Gastroesophageal sphincter (tissue), 4 donors: ENCODE measurements around the gene ITM2C. TPM values are rescaled to one million over a fixed set of nuclear protein-coding genes. Genes with fewer than 3 reads are reported as not detected.

ENCODE experiments used
- ATAC-seq: fragments of 150-250 bp; one replicate; pipeline ENCODE4 v1.9.1; 2016; ENCODE audit warnings: mild to moderate bottlenecking, moderate library complexity
- H3K27ac ChIP-seq, 4 donors: fragments of 200-600 bp; sonication (generic) in 3 of 4; 1 replicate in 3 of 4; 2 replicates in 1 of 4; pipeline ENCODE4 v1.5.1; 2016 to 2019
- H3K27me3 ChIP-seq: fragments of 200-600 bp; sonication (generic); one replicate; pipeline ENCODE4 v1.5.1; 2019
- H3K36me3 ChIP-seq, 2 donors: fragments of 200-600 bp; sonication (generic); one replicate each; pipeline ENCODE4 v1.5.1; 2019; ENCODE audit warnings: control low read depth in 1 of 2
- H3K4me1 ChIP-seq, 3 donors: fragments of 200-600 bp; sonication (generic); 1 replicate in 2 of 3; 2 replicates in 1 of 3; pipeline ENCODE4 v1.5.1; 2016 to 2019; ENCODE audit warnings: control low read depth in 2 of 3
- H3K4me3 ChIP-seq, 2 donors: fragments of 200-600 bp; sonication (generic); one replicate each; pipeline ENCODE4 v1.5.1; 2019; ENCODE audit warnings: mild to moderate bottlenecking in 1 of 2, moderate library complexity in 1 of 2
- H3K9me3 ChIP-seq, 3 donors: fragments of 200-600 bp; sonication (generic); one replicate each; pipeline ENCODE4 v1.5.1; 2017 to 2019; ENCODE audit warnings: control low read depth in 2 of 3
- EP300 ChIP-seq: sonication (generic); formaldehyde crosslinking; IDR thresholded peaks from one replicate; pipeline ENCODE4 v1.6.1; 2017; ENCODE audit warnings: antibody characterized with exemption, mild to moderate bottlenecking
- POLR2A ChIP-seq, 2 donors: fragments of 450-650 bp; IDR thresholded peaks; one replicate each; pipeline ENCODE4 v1.6.1; 2017; ENCODE audit warnings: antibody characterized with exemption in 2 of 2, mild to moderate bottlenecking in 2 of 2, moderate library complexity in 1 of 2
- POLR2AphosphoS5 ChIP-seq: sonication (generic); formaldehyde crosslinking; IDR thresholded peaks from one replicate; pipeline ENCODE4 v1.6.1; 2017; ENCODE audit warnings: antibody characterized with exemption
- WGBS, 2 donors: methylation state at CpG; one replicate each; pipeline ENCODE4 v1.1.5; 2018; ENCODE audit warnings: low coverage in 1 of 2; 5-methylcytosine and 5-hydroxymethylcytosine counted together
- total RNA-seq, 4 donors: library from RNA; depleted of rRNA; stranded (reverse); fragments of >200 nt; gene quantifications; one replicate each; pipeline ENCODE4 v1.1.0, GENCODE V29; 2016
- TF ChIP-seq, protein P1 (sequence below), 4 experiments: fragments of 200-600 bp in 2 of 4; fragments of 450-650 bp in 2 of 4; sonication (generic) in 1 of 4; IDR thresholded peaks; one replicate each; pipeline ENCODE4 v1.5.1; 2017 to 2019; ENCODE audit warnings: antibody characterized with exemption in 4 of 4, mild to moderate bottlenecking in 2 of 4, moderate library complexity in 2 of 4

ITM2C gene
- total RNA-seq, 4 donors from 2014 or later: 70.2 to 141 (median 84.0) TPM

DNA sequence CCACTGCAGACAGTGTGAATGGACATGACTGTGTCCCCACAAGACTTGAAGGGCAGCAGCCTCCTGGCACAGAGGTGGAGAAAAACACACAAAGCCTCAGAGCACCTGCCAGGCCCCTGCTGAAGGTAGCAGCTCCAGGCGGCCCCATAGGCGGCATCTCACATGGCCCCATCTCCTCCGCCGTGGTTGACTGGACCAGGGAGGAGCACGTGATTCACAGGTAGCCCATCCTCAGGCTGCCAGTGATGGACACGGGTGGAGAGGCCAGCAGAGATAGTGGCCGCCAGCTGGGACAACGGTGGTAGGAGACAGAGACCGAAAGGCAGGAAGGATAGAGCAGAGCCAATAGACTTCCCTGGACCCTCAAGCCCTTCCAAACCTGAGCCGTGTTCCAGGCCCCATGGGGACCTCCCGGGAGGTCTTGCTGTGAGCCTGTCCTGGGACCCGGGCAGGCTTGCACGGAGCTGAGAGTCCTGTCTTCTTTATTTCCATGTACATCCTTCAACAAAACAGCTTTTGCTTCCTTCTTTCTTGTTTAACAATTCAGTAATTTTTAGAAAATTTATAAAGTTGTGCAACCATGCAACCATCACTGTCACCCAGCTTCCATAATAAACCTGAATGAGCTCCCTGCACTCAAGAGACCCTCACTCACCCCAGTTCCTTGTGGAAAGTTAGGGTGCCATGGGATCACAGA is 33.4 kb downstream of the ITM2C start:
- Histone ChIP-seq H3K27ac (no peak overlapping the region), H3K9me3 (no peaks in the 10 kb centered on the region), H3K4me3 (no peak overlapping the region), H3K27me3 (peaks cover 9% of the 10 kb centered on the region), H3K4me1 (no peaks in the 10 kb centered on the region), H3K36me3 (no peaks in the 10 kb centered on the region)
- TF ChIP-seq POLR2A (IDR thresholded peaks at IDR 0.05): no peak
- no peak for TF ChIP-seq EP300
- TF ChIP-seq, protein P1, sequence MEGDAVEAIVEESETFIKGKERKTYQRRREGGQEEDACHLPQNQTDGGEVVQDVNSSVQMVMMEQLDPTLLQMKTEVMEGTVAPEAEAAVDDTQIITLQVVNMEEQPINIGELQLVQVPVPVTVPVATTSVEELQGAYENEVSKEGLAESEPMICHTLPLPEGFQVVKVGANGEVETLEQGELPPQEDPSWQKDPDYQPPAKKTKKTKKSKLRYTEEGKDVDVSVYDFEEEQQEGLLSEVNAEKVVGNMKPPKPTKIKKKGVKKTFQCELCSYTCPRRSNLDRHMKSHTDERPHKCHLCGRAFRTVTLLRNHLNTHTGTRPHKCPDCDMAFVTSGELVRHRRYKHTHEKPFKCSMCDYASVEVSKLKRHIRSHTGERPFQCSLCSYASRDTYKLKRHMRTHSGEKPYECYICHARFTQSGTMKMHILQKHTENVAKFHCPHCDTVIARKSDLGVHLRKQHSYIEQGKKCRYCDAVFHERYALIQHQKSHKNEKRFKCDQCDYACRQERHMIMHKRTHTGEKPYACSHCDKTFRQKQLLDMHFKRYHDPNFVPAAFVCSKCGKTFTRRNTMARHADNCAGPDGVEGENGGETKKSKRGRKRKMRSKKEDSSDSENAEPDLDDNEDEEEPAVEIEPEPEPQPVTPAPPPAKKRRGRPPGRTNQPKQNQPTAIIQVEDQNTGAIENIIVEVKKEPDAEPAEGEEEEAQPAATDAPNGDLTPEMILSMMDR (IDR thresholded peaks at IDR 0.05): no peak
- TF ChIP-seq POLR2AphosphoS5: no peak
- WGBS, 2 donors: 84% methylated on average over 11 of the region's 13 CpGs; no CpG with 5 or more reads in 1 of the 2 donors
- ATAC-seq: no peak

DNA sequence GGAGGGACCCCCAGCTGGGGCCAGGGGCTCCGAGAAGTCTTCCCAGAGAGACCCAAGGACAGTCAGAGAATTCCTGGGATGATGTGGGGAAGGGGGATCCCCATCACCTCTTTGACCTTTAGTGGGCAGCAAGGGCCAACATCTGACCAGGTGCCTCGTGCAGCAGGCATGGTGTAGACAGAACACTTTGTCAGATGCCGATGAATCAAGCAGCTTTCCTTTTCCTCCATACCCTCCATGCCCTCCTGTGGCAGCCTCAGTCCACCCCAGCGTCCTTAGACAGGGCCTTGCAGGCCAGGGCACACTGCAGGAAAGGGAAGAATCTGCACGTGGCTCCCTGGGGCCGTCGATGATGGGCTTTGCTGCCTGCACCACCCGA is 34.0 kb downstream of the ITM2C start:
- ATAC-seq: no peak

DNA sequence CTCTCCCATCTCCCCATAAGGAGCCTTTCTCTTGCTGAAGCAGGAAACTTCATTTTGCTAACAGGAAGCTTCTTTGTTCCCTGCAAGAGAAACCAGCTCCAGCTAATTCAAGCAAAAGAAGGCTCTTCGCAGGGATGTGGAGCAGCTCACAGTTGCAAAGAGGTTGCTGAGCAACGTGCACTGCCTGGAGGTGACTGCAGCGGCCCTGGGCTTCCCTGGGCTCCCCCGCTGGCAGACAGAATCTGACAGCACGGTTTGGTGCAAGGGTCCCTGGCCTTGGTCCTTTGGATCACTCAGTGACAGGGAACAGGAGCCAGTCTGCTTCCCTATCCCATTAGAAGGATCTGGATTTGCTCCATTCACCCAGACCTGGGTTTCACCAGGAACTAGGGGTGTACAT is 34.5 kb downstream of the ITM2C start:
- WGBS, 2 donors: no CpG with 5 or more reads among the region's 5 CpGs
- TF ChIP-seq POLR2A (IDR thresholded peaks at IDR 0.05): no peak
- TF ChIP-seq, protein P1 (IDR thresholded peaks at IDR 0.05): no peak
- no peak for TF ChIP-seq POLR2AphosphoS5
- TF ChIP-seq EP300: no peak

More for the DNA sequence above, 34.0 kb downstream of the ITM2C start:
- Histone ChIP-seq H3K4me3 (no peak overlapping the region), H3K36me3 (no peaks in the 10 kb centered on the region), H3K27me3 (peaks cover 5% of the 10 kb centered on the region), H3K9me3 (no peaks in the 10 kb centered on the region), H3K4me1 (no peaks in the 10 kb centered on the region), H3K27ac (no peak overlapping the region)
- 63% methylated on average over 4 of the region's 8 CpGs; no CpG with 5 or more reads in 1 of the 2 donors for WGBS, 2 donors
- TF ChIP-seq EP300: no peak
- TF ChIP-seq POLR2A (IDR thresholded peaks at IDR 0.05): no peak
- no peak for TF ChIP-seq POLR2AphosphoS5
- TF ChIP-seq, protein P1 (IDR thresholded peaks at IDR 0.05): no peak

DNA sequence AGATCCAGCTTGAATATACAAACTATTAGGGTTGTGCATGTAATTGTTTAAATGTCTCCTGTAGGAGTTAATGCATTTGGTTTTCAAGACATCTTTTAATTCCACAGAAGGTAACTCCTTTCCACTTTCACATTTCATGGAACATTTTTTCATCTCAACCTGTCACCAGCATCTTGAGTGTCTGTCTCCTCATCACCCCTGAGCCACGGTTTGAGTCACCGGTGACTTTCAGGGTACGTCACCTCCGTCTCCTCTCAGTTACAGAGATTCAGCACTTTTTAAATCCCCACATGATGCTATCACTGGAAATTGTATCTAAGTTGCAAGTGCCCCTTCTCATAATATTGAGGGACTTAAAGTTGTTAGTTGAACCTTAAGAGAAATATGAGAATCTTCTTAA is 35.0 kb downstream of the ITM2C start:
- ATAC-seq: no peak
- TF ChIP-seq, protein P1 (IDR thresholded peaks at IDR 0.05): no peak
- TF ChIP-seq POLR2AphosphoS5 (no peak), EP300 (no peak), POLR2A (IDR thresholded peaks at IDR 0.05) (no peak)
- Histone ChIP-seq H3K9me3 (no peaks in the 10 kb centered on the region), H3K4me3 (no peak overlapping the region), H3K36me3 (no peaks in the 10 kb centered on the region), H3K27me3 (peaks cover 5% of the 10 kb centered on the region), H3K27ac (no peak overlapping the region), H3K4me1 (no peaks in the 10 kb centered on the region)
- 73 to 94% methylated on average over 3 to 4 of the region's 4 CpGs for WGBS, 2 donors

More for the DNA sequence above, 34.5 kb downstream of the ITM2C start:
- Histone ChIP-seq H3K4me3 (no peak overlapping the region), H3K9me3 (no peaks in the 10 kb centered on the region), H3K27ac (no peak overlapping the region), H3K36me3 (no peaks in the 10 kb centered on the region), H3K4me1 (no peaks in the 10 kb centered on the region), H3K27me3 (peaks cover 5% of the 10 kb centered on the region)
- no peak for ATAC-seq

DNA sequence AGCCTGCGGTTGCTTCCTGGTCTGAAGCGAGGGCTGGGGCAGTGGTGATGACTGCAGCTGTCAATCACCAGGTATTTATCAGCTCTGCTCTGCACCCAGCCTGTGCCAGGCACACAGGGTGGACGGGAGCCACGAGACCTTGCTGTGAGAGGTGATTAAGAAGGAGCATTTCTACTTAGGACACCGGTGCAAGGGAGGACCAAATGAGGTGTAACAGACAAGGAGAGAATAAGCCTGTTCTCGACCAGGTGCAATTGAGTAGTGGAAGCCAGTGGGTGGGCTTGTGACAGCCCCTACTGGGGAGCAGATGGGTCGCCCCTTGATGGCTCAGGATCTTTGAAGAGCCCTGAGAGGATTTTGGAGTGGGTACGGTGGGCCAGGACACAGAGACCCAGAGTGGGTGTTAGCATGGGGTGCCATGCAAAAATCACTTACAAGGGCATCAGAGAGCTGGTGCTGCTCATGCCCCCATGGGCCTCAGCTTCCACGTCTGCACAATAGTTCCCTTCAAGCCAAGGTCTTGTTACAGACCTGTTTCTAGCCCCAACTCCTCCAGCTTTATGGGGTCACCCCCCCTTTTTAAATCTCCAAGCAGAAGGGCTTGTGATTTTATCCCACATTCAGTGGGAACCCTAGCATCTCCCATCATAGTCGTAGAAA is 35.7 kb downstream of the ITM2C start:
- no peaks in the 10 kb centered on the region for H3K36me3 ChIP-seq
- no peak overlapping the region for H3K27ac ChIP-seq
- H3K4me3 ChIP-seq: no peak overlapping the region
- H3K9me3 ChIP-seq: no peaks in the 10 kb centered on the region
- H3K4me1 ChIP-seq: no peaks in the 10 kb centered on the region
- no peak for ATAC-seq
- H3K27me3 ChIP-seq: peaks cover 5% of the 10 kb centered on the region
- TF ChIP-seq POLR2AphosphoS5: no peak
- TF ChIP-seq EP300: no peak
- no peak for TF ChIP-seq POLR2A (IDR thresholded peaks at IDR 0.05)
- TF ChIP-seq, protein P1 (IDR thresholded peaks at IDR 0.05): no peak
- 57 to 70% methylated on average over 2 to 6 of the region's 10 CpGs for WGBS, 2 donors
